ACC112 (cell line): Measurements from ENCODE around the gene SNAI3.
A peak's percentile ranks its signal among the peaks of the same experiment; 100 is the strongest.

Source experiments
- H2AFZ ChIP-seq: fragments of 200-600 bp; sonication (generic); one replicate; pipeline ENCODE4 v1.6.0; 2017; ENCODE audit warnings: antibody characterized with exemption, low read length; ENCODE audit not compliant: unreplicated experiment
- H3K27ac ChIP-seq: fragments of 200-600 bp; sonication (generic); 2 replicates; pipeline ENCODE4 v1.5.1; 2014; ENCODE audit warnings: low read depth, mild to moderate bottlenecking, antibody characterized with exemption, low read length, moderate library complexity
- H3K27me3 ChIP-seq: fragments of 200-600 bp; sonication (generic); 2 replicates; pipeline ENCODE4 v1.6.1; 2014; ENCODE audit warnings: mild to moderate bottlenecking, antibody characterized with exemption, low read length, moderate library complexity, mixed read lengths; ENCODE audit not compliant: insufficient read depth
- H3K36me3 ChIP-seq: fragments of 200-600 bp; sonication (generic); 2 replicates; pipeline ENCODE4 v1.6.1; 2016; ENCODE audit warnings: mild to moderate bottlenecking, antibody characterized with exemption, low read length, moderate library complexity, mixed read lengths; ENCODE audit not compliant: insufficient read depth
- H3K4me1 ChIP-seq: fragments of 200-600 bp; sonication (generic); one replicate; pipeline ENCODE4 v1.6.1; 2016; ENCODE audit warnings: low read length, mixed read lengths; ENCODE audit not compliant: insufficient read depth, unreplicated experiment, control insufficient read depth
- H3K4me3 ChIP-seq: fragments of 200-600 bp; sonication (generic); 2 replicates; pipeline ENCODE4 v1.5.1; 2014; ENCODE audit warnings: mild to moderate bottlenecking, low read depth, low read length
- H3K79me2 ChIP-seq: fragments of 200-600 bp; sonication (generic); one replicate; pipeline ENCODE4 v1.6.0; 2016; ENCODE audit warnings: low read length; ENCODE audit not compliant: control insufficient read depth, unreplicated experiment, insufficient read depth

The SNAI3 gene

DNA sequence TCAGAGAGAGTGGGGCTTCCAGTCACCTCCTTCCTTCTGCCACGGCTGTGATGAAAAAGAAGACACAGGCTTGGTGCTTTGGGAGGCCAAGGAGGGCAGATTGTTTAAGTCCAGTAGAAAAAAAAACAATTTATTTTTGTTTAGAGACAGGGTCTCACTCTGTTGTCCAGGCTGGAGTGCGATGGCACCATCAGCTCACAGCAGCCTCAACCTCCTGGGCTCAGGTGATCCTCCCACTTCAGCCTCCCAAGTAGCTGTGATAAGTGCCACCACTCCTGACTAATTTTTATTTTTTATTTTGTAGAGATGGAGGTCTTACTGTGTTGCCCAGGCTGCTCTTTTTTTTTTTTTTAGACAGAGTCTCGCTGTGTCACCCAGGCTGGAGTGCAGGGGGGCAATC, 20.7 kb downstream of the SNAI3 start:
- Histone ChIP-seq H3K27me3 (no peaks in the 10 kb centered on the region), H3K36me3 (no peaks in the 10 kb centered on the region), H3K4me1 (peaks cover 4% of the 10 kb centered on the region), H3K4me3 (no peak overlapping the region), H3K27ac (no peak overlapping the region), H2AFZ (no peak overlapping the region), H3K79me2 (peaks cover 5% of the 10 kb centered on the region)

DNA sequence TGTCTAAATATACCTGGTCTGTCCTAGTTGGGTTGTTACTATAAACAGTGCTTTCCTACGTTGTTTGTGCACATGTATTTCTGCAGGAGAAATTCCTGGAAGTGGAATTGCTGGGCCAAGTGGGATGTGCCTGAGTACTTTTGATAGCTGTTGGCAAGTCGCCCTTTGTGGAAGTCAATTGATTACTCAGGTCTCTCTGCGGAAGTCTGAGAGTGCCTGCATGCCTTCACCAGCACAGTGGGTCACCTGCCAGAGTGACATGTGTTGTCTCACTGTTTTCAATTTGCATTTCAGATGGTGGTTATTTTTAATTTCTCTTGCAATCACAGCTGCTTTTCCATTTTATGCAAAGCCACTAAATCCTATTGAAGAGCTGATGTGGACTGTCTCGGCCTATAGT, 21.2 kb downstream of the SNAI3 start:
- Histone ChIP-seq H3K27ac (no peak overlapping the region), H3K36me3 (no peaks in the 10 kb centered on the region), H3K4me3 (no peak overlapping the region), H2AFZ (no peak overlapping the region), H3K4me1 (peaks cover 4% of the 10 kb centered on the region), H3K27me3 (no peaks in the 10 kb centered on the region), H3K79me2 (peaks cover 5% of the 10 kb centered on the region)

DNA sequence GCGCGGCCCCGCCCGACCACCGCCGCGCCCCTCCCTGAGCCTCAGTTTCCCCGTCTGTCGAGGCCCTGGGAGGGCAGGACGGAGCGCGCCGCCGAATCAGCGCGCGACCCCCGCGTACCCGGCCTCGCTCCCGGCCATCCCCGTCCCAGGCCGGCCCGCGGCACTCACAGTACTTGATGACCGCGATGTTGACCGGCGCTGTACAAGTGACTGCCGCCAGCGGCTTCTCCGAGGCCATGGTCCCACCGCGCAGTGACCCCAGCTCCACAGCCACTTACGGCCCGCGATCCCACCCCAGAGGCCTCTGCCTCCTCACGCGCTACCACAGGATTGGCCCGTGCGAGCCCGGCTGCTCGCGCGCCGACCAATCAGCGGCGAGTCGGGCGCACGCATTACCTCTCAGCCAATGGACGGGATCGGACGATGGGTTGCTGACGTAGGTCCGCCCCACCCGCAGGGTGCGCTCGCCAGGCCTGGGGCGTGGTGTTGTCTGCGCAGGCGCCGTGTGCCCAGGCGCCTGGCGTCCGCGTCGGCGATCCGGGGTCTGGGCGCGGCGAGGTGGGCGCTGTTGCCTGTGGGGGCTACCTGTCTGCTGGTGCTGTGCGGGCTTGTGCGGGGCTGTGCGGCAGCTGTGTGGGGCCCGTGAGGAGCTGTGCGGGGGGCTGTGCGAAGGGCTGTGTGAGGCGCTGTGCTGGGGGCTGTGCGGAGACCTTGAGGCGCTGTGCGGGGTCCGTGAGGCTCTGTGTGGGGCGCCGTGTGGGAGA, 23.3 kb downstream of the SNAI3 start, which contains the start of gene MVD:
MVD (minus strand) TSS at position 249 of the 764 bp plus-strand sequence; CDS start at position 238, 11 bp downstream.
- Histone ChIP-seq H3K36me3 (no peaks in the 10 kb centered on the region), H3K79me2 (peaks cover 5% of the 10 kb centered on the region), H3K4me3 (peak within 1 kb of the TSS; percentile 81), H2AFZ (peak within 1 kb of the TSS; percentile 62), H3K27ac (peak within 1 kb of the TSS; percentile 19; the same call in 1 of the 2 replicates), H3K27me3 (no peaks in the 10 kb centered on the region), H3K4me1 (peaks cover 4% of the 10 kb centered on the region)

DNA sequence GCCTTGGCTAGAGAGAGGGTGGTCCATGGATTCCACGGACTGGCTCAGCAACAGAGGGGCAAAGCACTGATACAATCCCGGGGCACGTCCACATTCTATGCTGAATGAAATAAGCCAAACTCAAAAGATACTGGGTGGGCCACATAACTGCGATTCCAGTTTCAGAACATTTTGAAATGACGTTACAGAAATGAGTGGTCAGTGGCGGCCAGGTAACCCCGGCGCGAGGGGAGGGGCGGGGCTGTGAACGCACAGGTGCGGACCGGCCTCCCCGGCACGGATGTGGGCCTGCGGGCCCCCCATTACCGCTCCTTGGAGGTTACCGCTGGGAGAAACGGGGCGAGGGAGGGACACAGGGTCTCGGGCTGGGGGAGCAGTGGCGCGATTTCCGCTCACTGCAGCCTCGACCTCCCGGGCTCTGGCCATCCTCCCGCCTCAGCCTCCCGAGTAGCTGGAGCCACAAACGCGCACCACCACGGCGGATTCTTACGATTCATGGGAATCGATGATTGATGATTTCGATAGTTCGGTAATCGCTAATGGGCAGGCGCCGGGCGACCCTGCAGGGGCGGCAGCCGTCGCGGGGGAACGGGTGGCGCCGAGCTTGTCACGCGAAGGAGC, 24.0 kb downstream of the SNAI3 start:
- peaks cover 5% of the 10 kb centered on the region for H3K79me2 ChIP-seq

DNA sequence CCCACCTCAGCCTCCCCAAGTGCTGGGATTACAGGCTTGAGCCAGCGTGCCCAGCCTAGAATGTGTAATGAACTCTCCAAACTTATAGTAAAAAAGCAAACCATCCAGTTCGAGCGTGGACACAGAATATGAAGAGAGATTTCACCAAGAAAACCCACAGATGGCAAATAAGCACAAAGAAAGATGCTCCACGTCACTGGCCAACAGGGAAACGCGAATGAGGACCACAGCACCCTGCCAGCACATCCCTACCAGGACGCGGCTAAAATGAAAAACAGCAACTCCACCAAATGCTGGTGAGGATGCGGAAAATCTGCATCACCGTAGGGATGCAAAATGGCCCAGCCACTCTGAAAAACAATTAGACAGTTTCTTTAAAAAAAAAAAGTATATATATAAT, 24.8 kb downstream of the SNAI3 start:
- no peak overlapping the region for H3K4me3 ChIP-seq
- peaks cover 5% of the 10 kb centered on the region for H3K79me2 ChIP-seq
- H3K36me3 ChIP-seq = no peaks in the 10 kb centered on the region
- peaks cover 4% of the 10 kb centered on the region for H3K4me1 ChIP-seq
- no peak overlapping the region for H3K27ac ChIP-seq
- H3K27me3 ChIP-seq = no peaks in the 10 kb centered on the region
- no peak overlapping the region for H2AFZ ChIP-seq

More for the DNA sequence above, 24.0 kb downstream of the SNAI3 start:
- Histone ChIP-seq H2AFZ (peak overlapping the region; percentile 62), H3K36me3 (no peaks in the 10 kb centered on the region), H3K27me3 (no peaks in the 10 kb centered on the region), H3K27ac (no peak overlapping the region; the same call in 1 of the 2 replicates), H3K4me1 (peaks cover 4% of the 10 kb centered on the region), H3K4me3 (peak overlapping the region; percentile 81)

DNA sequence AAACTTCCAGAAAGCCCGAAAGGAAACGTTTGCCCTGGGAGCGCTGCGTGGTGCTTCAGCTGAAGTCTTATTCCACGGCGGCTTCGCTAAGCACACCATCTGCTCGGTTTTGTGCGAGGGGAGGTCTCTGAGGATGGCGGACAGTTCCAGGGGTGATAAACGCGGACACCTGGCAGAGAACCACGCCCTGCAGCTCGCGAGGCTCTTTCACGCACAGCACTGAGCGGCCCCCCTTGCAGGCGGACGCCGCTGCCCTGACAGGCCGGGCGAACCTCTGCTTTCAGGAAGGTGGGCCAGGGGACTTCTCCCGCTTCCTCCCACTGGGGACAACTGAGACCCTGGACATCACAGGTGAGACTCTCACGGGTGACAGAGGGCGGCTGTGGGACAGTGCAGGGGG, 27.1 kb downstream of the SNAI3 start:
- Histone ChIP-seq H3K27me3 (no peaks in the 10 kb centered on the region), H3K36me3 (no peaks in the 10 kb centered on the region), H2AFZ (no peak overlapping the region), H3K27ac (no peak overlapping the region), H3K4me1 (peaks cover 4% of the 10 kb centered on the region), H3K4me3 (no peak overlapping the region), H3K79me2 (peaks cover 5% of the 10 kb centered on the region)

DNA sequence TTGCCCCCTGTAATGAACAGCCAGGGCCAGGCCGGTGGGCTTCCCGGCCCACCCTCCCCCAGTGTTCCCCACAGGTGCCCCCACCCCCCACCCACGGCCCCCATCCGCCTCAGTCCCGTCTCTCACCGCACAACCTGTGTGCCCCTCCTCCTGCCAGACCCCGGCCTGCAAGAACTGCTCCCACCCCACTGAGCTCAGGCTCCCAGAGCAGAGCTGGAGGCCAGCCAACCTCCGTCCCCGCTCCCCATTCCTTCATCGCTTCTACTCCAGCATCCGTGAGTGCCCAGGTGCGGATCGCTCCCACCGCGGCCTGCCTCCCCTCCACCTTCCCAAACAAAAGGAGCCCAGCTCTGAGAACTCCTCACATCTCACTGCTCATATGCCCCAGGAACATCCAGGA, 27.6 kb downstream of the SNAI3 start:
- H3K27ac ChIP-seq = no peak overlapping the region
- H3K79me2 ChIP-seq = peaks cover 5% of the 10 kb centered on the region
- H2AFZ ChIP-seq = no peak overlapping the region
- H3K36me3 ChIP-seq = no peaks in the 10 kb centered on the region
- no peak overlapping the region for H3K4me3 ChIP-seq
- peaks cover 4% of the 10 kb centered on the region for H3K4me1 ChIP-seq
- H3K27me3 ChIP-seq = no peaks in the 10 kb centered on the region

DNA sequence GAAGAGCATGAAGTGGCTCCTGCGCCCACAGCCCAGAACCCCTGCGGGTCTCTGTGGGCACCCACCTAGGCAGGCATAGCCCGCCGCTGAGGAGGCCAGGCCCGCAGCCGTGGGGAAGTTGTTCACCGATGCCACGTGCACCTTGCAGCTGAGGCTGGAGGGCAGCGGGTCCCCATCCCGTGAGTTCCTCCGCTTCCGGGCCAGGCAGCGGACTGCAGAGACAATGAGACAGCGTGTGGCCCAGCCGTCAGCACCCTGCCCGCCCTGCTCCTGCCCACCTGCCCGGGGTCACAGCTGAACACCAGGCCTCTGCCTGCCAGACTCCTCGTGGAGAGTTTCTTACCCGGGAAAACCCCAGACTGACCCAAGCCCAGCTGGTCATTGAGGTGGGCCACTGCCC, 28.9 kb downstream of the SNAI3 start:
- Histone ChIP-seq H3K79me2 (peaks cover 3% of the 10 kb centered on the region), H3K4me3 (no peak overlapping the region), H3K4me1 (peaks cover 4% of the 10 kb centered on the region), H3K27ac (no peak overlapping the region), H2AFZ (no peak overlapping the region), H3K36me3 (no peaks in the 10 kb centered on the region), H3K27me3 (no peaks in the 10 kb centered on the region)

DNA sequence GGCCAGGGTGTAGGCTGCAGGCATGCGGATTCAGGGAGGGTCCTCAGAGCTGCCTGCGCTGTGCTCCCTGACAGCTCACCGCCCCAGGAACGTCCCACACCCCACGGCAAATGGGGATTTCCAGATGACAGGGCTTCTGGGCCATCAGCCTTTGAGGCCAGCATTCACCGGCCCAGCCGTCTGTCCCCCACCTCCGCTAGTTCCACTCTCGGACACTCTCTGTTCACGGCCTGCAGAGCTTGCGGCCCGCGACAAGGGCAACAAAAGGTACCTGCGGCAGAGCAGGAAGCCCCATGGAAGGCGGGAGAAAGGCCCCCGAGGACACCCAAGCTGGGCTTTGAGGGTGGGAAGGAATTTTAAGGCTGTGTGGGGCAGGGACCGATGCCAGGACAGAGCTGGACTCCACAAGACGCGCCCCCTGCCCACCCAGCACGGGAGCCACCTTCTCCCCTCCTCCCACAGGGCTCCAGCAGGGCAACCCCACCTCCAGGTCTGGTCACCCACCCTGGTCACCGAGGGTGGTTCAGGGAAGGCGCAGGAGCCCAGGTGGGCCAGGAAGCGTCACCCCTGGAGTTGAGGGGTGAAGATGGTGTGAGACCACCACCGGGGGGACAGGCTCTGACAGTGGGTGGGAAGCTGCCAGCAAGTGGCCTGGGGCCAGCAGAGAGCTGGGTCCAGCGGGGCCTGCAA, 29.9 kb downstream of the SNAI3 start:
- no peak overlapping the region for H2AFZ ChIP-seq
- H3K79me2 ChIP-seq = no peaks in the 10 kb centered on the region
- H3K27me3 ChIP-seq = no peaks in the 10 kb centered on the region
- no peak overlapping the region for H3K27ac ChIP-seq
- H3K4me1 ChIP-seq = peaks cover 2% of the 10 kb centered on the region
- no peaks in the 10 kb centered on the region for H3K36me3 ChIP-seq
- H3K4me3 ChIP-seq = no peak overlapping the region

DNA sequence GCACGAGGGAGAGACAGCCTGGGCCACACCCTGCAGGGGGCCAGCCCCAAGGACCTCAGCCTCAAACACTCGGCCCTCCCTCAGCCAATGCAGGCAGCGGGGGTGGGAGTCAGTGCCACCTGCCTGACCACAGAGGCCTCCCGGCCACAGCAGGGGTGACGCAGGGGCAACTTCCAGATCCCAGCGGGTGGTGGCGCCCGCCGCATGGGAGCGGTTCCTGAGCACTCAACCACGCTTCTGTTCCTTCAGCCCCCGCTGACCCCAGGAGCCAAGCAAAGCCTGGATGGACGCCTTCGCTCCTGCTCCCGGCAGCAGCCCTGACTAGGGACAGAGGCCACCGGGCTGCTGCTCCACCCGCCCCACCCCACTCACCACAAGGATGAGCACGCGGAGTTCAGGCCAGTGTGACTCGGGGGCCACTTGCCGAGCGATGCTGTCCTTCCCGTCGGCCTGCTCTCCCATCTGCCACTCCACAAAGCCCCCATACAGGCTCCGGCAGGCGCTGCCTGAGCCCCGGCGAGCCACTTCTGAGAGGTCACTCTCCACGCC, 30.5 kb downstream of the SNAI3 start:
- peaks cover 6% of the 10 kb centered on the region for H3K4me1 ChIP-seq
- no peaks in the 10 kb centered on the region for H3K27me3 ChIP-seq
- H3K4me3 ChIP-seq = no peak overlapping the region
- no peak overlapping the region for H3K27ac ChIP-seq
- H3K36me3 ChIP-seq = no peaks in the 10 kb centered on the region
- H2AFZ ChIP-seq = no peak overlapping the region
- no peaks in the 10 kb centered on the region for H3K79me2 ChIP-seq
